Upper lobe of left lung (tissue), 4 donors: ENCODE results near the gene CD2AP.

Source experiments
- EP300 ChIP-seq, 4 donors: sonication (generic); formaldehyde crosslinking; IDR thresholded peaks; one replicate each; pipeline ENCODE4 v1.5.1; 2017; ENCODE audit warnings: antibody characterized with exemption in 4 of 4, control low read depth in 2 of 4
- POLR2AphosphoS5 ChIP-seq, 2 donors: sonication (generic); formaldehyde crosslinking; IDR thresholded peaks; one replicate each; pipeline ENCODE4 v1.5.1; 2017; ENCODE audit warnings: antibody characterized with exemption in 2 of 2

DNA sequence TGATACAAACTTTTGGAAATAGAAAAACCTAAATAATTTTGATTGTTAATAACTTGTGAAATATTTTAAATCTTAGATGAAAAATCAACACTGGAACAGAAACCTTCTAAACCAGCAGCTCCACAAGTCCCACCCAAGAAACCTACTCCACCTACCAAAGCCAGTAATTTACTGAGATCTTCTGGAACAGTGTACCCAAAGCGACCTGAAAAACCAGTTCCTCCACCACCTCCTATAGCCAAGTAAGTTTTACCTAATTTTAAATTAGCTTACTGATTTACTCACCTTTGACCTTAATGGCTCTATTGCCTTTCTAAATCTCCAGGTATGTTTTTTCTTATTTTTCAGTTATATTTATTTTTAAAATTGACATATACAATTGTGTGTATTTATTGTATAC lies 118.2 kb downstream of the CD2AP start:
- TF ChIP-seq POLR2AphosphoS5 (IDR thresholded peaks at IDR 0.05) = no peak
- no peak for TF ChIP-seq EP300 (IDR thresholded peaks at IDR 0.05)
